Astrocyte (in vitro differentiated cells and primary cell): ENCODE results near the gene WHRN.

Experiments
- EZH2 ChIP-seq: IDR thresholded peaks from 2 replicates; pipeline ENCODE4 v1.6.1; 2012; ENCODE audit warnings: mild to moderate bottlenecking, low read length, inconsistent platforms; ENCODE audit not compliant: insufficient read depth
- TF ChIP-seq, protein P1 (sequence below): IDR thresholded peaks from 2 replicates; pipeline ENCODE4 v1.5.1; 2011; ENCODE audit warnings: low read depth, mild to moderate bottlenecking, inconsistent platforms, low read length, moderate library complexity; ENCODE audit not compliant: insufficient read depth

DNA sequence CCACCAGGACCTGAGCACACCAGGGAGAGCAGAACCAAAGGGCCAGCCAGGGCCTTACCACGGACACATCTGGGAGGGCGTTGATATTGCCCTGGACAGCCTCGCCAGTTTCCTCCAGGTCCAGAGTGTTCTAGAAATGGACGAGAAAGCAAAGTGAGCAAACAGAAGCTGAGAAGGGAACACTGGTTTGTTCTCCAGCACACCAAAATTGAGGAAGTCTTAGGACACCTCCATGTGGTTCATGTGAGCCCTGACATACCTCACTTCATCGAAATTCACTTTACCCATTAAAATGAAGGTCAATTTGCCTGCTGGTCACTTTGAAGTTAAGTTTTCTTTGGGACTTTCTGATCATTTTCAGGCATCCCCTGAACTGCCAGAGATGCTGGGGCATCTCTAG is 97.4 kb downstream of the WHRN start:
- TF ChIP-seq EZH2, result no peak
- TF ChIP-seq, protein P1, sequence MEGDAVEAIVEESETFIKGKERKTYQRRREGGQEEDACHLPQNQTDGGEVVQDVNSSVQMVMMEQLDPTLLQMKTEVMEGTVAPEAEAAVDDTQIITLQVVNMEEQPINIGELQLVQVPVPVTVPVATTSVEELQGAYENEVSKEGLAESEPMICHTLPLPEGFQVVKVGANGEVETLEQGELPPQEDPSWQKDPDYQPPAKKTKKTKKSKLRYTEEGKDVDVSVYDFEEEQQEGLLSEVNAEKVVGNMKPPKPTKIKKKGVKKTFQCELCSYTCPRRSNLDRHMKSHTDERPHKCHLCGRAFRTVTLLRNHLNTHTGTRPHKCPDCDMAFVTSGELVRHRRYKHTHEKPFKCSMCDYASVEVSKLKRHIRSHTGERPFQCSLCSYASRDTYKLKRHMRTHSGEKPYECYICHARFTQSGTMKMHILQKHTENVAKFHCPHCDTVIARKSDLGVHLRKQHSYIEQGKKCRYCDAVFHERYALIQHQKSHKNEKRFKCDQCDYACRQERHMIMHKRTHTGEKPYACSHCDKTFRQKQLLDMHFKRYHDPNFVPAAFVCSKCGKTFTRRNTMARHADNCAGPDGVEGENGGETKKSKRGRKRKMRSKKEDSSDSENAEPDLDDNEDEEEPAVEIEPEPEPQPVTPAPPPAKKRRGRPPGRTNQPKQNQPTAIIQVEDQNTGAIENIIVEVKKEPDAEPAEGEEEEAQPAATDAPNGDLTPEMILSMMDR, result no peak
